Measurements from ENCODE around the gene KMT2C. TPM values are rescaled to one million over a fixed set of nuclear protein-coding genes. Genes with fewer than 3 reads are reported as not detected.

The KMT2C gene
- total and polyA plus RNA-seq, 10 of the 15 experiments (the other 5 are each of a cell fraction or from before 2014, with no cell fraction given) = 3.3 to 45.2 (median 19.2) TPM

- H3K4me2 ChIP-seq (ENCODE audit: control insufficient read depth, insufficient read depth) = no peak overlapping the region
- H3K79me2 ChIP-seq (ENCODE audit: control insufficient read depth, insufficient read depth, low read length) = peaks cover 10% of the 10 kb centered on the region
- TF ChIP-seq RCOR1 (conservative IDR thresholded peaks at IDR 0.05; ENCODE audit: low read depth, low read length) = no peak
- TF ChIP-seq ZBTB33 (IDR thresholded peaks at IDR 0.05) = no peak
- no peak for TF ChIP-seq SUZ12 (IDR thresholded peaks at IDR 0.05; ENCODE audit: unreplicated experiment)
- no peak for TF ChIP-seq CTCF (IDR thresholded peaks at IDR 0.05 in 2 of 3, conservative IDR thresholded peaks at IDR 0.05 in 1 of 3; ENCODE audit: control insufficient read depth in 2 of 3, extremely low read depth in 1 of 3, insufficient read depth in 1 of 3, low read depth in 3 of 3, low read length in 3 of 3)
- TF ChIP-seq SREBF2 (IDR thresholded peaks at IDR 0.05; ENCODE audit: low read length) = no peak
- TF ChIP-seq SIN3A (IDR thresholded peaks at IDR 0.05; ENCODE audit: low read depth, low read length) = no peak
- TF ChIP-seq CUX1 (IDR thresholded peaks at IDR 0.05; ENCODE audit: insufficient replicate concordance, low read depth, low read length) = no peak
- TF ChIP-seq PML (IDR thresholded peaks at IDR 0.05; ENCODE audit: low read length) = no peak
- TF ChIP-seq CHD2 (IDR thresholded peaks at IDR 0.05; ENCODE audit: borderline replicate concordance, low read depth, low read length) = no peak
- H3K9ac ChIP-seq (ENCODE audit: control insufficient read depth, insufficient read depth, low read length) = no peak overlapping the region
- ChIA-PET CTCF (no interaction called here), SMC1A (ENCODE audit: uncharacterized antibody, unreplicated experiment) (interaction anchor here (1.0 to 2.1 kb wide), 2 partner anchors 25 to 96 kb away, joined by 3 to 4 read pairs; no protein-coding TSS in a partner anchor), POLR2A (no interaction called here), RAD21 (ENCODE audit: unreplicated experiment) (no interaction called here)
- no peaks in the 10 kb centered on the region for H4K20me1 ChIP-seq (ENCODE audit: control insufficient read depth, insufficient read depth)
- FAIRE-seq = no peak
- DNase-seq (ENCODE audit: low read depth, low spot score) = no peak
- H3K4me1 ChIP-seq (ENCODE audit: control insufficient read depth, insufficient read depth, low read length) = no peaks in the 10 kb centered on the region; the same call in 1 of the 2 replicates
- H3K36me3 ChIP-seq (ENCODE audit: control insufficient read depth in 2 of 2, insufficient read depth in 2 of 2, low read length in 1 of 2) = no peaks in the 10 kb centered on the region
- H3K27ac ChIP-seq (ENCODE audit: control insufficient read depth, insufficient read depth) = no peak overlapping the region
- no peak overlapping the region for H3K4me3 ChIP-seq
- ATAC-seq = no peak
- no TSS peak for BruUV-seq (replicated peaks)
- no peak overlapping the region for H2AFZ ChIP-seq (ENCODE audit: control insufficient read depth, low read depth, low read length)
- intact Hi-C loops (cut with micrococcal nuclease; ENCODE audit: unreplicated experiment) (loop anchor here (10.0 kb wide), 1 partner anchor 132 kb away; no protein-coding TSS in a partner anchor), in situ Hi-C loops (cut with MboI) (no loop called here)
- no peaks in the 10 kb centered on the region for H3K27me3 ChIP-seq (replicated peaks in 1 of 2; ENCODE audit: control insufficient read depth in 2 of 2, insufficient read depth in 2 of 2, low read length in 1 of 2)
- 74% methylated on average over 8 of the region's 9 CpGs for WGBS (ENCODE audit: insufficient coverage, insufficient replicate concordance, low lambda C conversion rate, missing lambda C conversion rate)
- H3K9me3 ChIP-seq (replicated peaks; ENCODE audit: control insufficient read depth, insufficient read depth, low read length) = peaks cover 3% of the 10 kb centered on the region; the same call in 1 of the 3 replicates
These were observed 31.4 kb upstream of the KMT2C start for GRCh38 chr7:152467225-152467624.

Data from GM12878 (cell line).